Bronchial epithelial cell (primary cell): ENCODE data around the gene GSG1. TPM values are rescaled to one million over a fixed set of nuclear protein-coding genes. Genes with fewer than 3 reads are reported as not detected.

Source experiments
- DNase-seq: peaks from one replicate; pipeline ENCODE4 v3.0.0-alpha.2; 2010; ENCODE audit warnings: low read depth
- FAIRE-seq: peaks from 2 replicates; lab custom pipeline; 2011; peaks lifted over from hg19 to GRCh38; lab: Jason Lieb, UNC
- H3K27me3 ChIP-seq: 2 replicates; pipeline ENCODE4 v1.5.1; 2011; ENCODE audit warnings: low read length; ENCODE audit not compliant: control insufficient read depth, insufficient read depth
- H3K36me3 ChIP-seq: 2 replicates; pipeline ENCODE4 v1.5.1; 2011; ENCODE audit warnings: low read length; ENCODE audit not compliant: control insufficient read depth, insufficient read depth
- H3K4me3 ChIP-seq: 2 replicates; pipeline ENCODE4 v1.5.1; 2011; ENCODE audit warnings: mild to moderate bottlenecking, low read depth, low read length, control low read depth
- total RNA-seq: library from RNA; depleted of rRNA; stranded (reverse); fragments of >200 nt; gene quantifications from 2 replicates; pipeline ENCODE4 v1.2.1, GENCODE V29; 2014
- TF ChIP-seq, protein P1 (sequence below): IDR thresholded peaks from 2 replicates; pipeline ENCODE4 v1.5.1; 2011; ENCODE audit warnings: mild to moderate bottlenecking, moderate library complexity, low read length, control low read depth, inconsistent platforms; ENCODE audit not compliant: insufficient read depth, severe bottlenecking

Gene GSG1
- total RNA-seq, 1 donor from 2014 or later = not detected

DNA sequence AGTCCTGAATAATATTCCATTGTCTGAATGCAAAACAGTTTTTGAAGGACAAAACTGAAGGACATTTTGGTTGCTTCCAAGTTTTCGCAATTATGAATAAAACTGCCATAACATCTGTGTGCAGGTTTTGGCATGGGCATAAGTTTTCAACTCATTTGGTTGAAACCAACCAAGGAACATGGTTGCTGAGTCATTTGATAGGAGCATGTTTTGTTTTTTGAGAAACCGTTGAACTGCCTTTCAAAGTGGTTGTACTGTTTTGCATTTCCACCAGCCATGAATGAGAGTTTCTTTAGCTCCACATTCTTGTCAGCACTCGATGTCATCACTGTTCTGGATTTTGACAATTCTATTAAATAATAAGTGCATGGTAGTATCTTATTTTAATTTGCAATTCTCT is 23.0 kb upstream of the GSG1 start:
- no peak overlapping the region for H3K4me3 ChIP-seq
- no peaks in the 10 kb centered on the region for H3K36me3 ChIP-seq
- FAIRE-seq (no peak), DNase-seq (no peak)
- TF ChIP-seq, protein P1, sequence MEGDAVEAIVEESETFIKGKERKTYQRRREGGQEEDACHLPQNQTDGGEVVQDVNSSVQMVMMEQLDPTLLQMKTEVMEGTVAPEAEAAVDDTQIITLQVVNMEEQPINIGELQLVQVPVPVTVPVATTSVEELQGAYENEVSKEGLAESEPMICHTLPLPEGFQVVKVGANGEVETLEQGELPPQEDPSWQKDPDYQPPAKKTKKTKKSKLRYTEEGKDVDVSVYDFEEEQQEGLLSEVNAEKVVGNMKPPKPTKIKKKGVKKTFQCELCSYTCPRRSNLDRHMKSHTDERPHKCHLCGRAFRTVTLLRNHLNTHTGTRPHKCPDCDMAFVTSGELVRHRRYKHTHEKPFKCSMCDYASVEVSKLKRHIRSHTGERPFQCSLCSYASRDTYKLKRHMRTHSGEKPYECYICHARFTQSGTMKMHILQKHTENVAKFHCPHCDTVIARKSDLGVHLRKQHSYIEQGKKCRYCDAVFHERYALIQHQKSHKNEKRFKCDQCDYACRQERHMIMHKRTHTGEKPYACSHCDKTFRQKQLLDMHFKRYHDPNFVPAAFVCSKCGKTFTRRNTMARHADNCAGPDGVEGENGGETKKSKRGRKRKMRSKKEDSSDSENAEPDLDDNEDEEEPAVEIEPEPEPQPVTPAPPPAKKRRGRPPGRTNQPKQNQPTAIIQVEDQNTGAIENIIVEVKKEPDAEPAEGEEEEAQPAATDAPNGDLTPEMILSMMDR = no peak
- no peaks in the 10 kb centered on the region for H3K27me3 ChIP-seq

DNA sequence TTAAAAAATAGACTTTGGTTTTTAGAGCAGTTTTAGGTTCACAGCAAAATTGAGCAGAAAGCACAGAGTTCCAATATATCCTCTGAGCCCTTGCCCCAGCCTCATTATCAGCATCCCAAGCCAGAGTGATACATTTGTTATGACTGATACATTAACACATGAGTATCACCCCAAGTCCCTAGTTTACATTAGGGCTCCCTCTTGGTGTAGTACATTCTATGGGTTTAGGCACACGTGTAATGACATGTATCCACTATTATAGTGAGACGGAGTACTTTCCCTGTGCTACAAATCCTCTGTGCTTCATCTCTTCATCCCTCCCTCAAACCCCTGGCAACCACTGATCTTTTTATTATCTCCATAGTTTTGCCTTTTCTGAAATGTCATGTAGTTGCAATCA is 22.5 kb upstream of the GSG1 start:
- DNase-seq (peak; percentile 47), FAIRE-seq (no peak)
- Histone ChIP-seq H3K27me3 (no peaks in the 10 kb centered on the region), H3K4me3 (no peak overlapping the region), H3K36me3 (no peaks in the 10 kb centered on the region)
- TF ChIP-seq, protein P1 = no peak

DNA sequence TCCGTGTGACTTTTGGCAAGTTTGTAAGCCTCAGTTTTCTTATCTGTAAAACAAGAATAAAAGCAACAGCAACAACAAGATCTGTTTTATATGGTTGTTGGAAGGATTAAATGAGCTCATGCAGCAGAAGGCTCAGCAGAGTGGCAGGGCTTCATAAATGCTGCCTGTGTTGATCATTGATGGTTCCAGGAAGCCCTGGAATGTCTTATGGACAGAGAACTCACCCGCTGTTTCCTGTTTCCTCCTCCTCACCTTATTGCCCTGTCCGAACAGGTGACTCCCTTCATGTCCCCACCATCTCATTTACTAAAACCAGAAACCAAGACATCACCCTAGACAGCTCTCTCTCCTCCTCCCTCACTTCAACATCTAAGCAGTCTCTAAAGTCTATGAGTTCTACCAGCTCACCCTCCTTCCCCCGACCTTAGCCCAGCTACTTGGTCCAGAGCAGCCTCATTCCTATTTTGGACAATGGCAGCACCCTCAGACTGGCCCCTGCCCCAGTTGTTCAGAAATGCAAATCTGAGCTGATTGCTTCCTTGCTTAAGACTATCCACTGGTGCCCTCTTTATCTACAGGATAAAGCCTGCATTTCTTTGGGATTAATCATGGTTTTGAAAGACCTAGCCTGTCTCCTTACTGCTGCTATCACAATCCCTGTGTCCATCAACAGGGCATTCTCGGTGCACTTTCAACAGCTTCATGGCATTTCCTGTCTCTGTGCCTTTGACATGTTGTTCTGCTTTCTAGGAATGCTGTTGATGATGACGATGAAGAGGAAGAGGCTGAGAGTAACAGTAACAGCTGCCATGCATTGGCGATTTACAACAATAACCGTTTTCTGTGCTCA is 21.4 kb upstream of the GSG1 start:
- DNase-seq = peak; percentile 80
- TF ChIP-seq, protein P1 = no peak
- no peak for FAIRE-seq
- no peaks in the 10 kb centered on the region for H3K36me3 ChIP-seq
- no peaks in the 10 kb centered on the region for H3K27me3 ChIP-seq
- H3K4me3 ChIP-seq = no peak overlapping the region

DNA sequence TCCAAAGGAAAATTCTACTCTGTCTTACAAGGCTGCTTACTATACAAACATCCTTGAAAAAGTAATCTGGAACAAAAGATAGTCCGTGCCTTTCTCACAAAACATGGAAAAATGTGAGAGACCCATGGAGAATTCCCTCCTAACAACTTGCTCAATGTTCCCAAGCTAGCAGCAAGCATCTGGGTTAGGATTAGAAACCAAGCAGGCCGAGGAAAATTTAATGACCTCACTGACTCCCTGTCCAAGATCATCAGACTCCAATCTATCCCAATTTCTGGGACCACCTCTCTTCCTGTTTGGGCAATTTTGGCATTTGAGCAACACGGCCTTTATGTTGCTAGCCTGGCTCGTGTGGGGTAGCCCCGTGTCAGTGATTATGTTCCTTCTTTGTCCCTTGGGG is 18.1 kb upstream of the GSG1 start:
- no peak for DNase-seq
- TF ChIP-seq, protein P1 = no peak
- FAIRE-seq = no peak

DNA sequence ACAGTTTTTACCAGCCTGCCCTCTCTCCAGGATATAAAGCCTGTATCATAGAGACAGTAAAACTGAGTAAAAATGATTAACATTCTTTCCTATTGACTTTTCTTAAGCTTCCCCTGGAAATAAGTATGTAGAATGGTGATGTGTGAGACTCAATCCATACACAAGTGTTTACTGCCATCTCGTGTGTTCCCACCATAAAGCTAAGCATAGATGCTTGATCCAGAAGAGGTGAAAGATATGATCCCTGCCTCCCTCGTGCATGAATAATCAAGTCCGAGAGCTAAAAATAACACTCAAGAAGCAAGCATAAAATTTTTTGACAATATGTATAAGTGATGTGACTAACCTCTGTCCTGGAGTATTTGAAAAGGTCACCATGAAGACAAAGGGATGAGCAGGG is 16.9 kb upstream of the GSG1 start:
- H3K36me3 ChIP-seq = no peaks in the 10 kb centered on the region
- H3K27me3 ChIP-seq = no peaks in the 10 kb centered on the region
- TF ChIP-seq, protein P1 = no peak
- H3K4me3 ChIP-seq = no peak overlapping the region
- no peak for DNase-seq
- no peak for FAIRE-seq

More for the DNA sequence above, 18.1 kb upstream of the GSG1 start:
- no peaks in the 10 kb centered on the region for H3K36me3 ChIP-seq
- H3K4me3 ChIP-seq = no peak overlapping the region
- no peaks in the 10 kb centered on the region for H3K27me3 ChIP-seq
